Right lobe of liver (tissue), 4 donors: ENCODE measurements around the gene SLC38A5.

ENCODE experiments used
- CTCF ChIP-seq, 4 donors: fragments of 200-600 bp in 3 of 4; fragments of 450-650 bp in 1 of 4; IDR thresholded peaks; one replicate each; pipeline versions ENCODE4 v1.5.1 to v1.8.0; 2016 to 2022; ENCODE audit warnings: antibody characterized with exemption in 4 of 4, mild to moderate bottlenecking in 2 of 4
- POLR2A ChIP-seq: fragments of 450-650 bp; IDR thresholded peaks from one replicate; pipeline ENCODE4 v1.6.1; 2017; ENCODE audit warnings: antibody characterized with exemption, mild to moderate bottlenecking
- donor health status: DM: no; HTN: no; CAD: no.
- donor health status: DM: no; HTN: no; CAD: no.
- donor health status: DM: no; HTN: yes; CAD: no.

GRCh38 chrX:48451708-48452107 lies 18.4 kb downstream of the SLC38A5 start:
- TF ChIP-seq CTCF (IDR thresholded peaks at IDR 0.05) = no peak
- no peak for TF ChIP-seq POLR2A
